GM19438 (cell line): ENCODE data around the gene ZNF175.
"Not testable (repeated sequence)": the region's sequence is repeated elsewhere in the genome, so short reads cannot be mapped to it uniquely, and the experiment has no call there.

Experiments used
- ATAC-seq: cut with Tn5 transposase; IDR thresholded peaks from one replicate; pipeline ENCODE4 v1.9.1; 2021; ENCODE audit warnings: low read depth; ENCODE audit not compliant: unreplicated experiment

Gene ZNF175

DNA sequence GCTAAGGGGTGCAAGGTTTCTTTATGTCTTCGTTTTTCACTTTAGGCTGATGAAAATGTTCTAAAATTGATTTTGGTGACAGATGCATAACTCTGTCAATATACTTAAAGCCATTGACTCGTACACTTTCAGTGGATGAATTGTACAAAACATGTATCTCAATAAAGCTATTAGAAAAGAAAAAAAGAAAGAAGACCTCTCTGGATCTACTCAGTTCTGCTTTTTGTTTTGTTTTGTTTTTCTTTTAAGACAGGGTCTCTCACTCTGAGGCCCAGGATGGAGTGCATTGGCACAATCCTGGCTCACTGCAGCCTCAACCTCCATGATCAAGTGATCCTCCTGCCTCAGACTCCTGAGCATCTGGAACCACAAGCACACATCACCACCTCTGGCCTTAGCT, 55.6 kb downstream of the ZNF175 start:
- ATAC-seq = no peak

DNA sequence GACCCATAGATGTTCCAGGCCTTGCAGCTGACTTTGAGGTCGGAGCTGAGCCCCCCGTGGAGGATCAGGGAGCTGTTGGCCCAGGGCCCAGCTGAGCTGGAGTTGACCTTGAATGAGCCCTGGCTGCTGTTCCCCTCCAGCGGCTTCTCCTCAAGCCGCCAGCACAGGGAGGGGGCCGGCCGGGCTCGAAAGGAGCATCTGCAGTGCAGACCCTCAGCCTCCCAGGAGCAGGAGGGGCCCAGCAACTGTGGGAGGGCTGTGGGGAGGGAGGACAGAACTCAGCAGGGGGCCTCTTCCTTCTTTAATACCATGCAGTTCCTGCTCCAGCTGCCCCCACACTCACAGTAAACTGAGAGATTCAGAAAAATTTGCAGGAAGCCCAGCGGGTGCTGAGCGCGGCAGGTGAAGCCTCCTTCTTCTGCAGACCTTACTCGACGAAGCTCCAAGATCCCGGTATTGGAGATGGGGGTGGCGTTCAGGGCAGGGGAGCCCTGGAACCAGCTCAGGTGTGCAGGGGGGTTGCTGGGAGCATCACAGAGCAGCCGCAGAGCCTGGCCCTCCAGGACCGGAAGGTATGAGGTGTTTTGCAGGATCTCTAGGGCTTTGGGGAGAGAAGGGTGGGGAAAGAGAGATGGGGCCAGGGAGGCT, 56.5 kb downstream of the ZNF175 start:
- no peak for ATAC-seq

DNA sequence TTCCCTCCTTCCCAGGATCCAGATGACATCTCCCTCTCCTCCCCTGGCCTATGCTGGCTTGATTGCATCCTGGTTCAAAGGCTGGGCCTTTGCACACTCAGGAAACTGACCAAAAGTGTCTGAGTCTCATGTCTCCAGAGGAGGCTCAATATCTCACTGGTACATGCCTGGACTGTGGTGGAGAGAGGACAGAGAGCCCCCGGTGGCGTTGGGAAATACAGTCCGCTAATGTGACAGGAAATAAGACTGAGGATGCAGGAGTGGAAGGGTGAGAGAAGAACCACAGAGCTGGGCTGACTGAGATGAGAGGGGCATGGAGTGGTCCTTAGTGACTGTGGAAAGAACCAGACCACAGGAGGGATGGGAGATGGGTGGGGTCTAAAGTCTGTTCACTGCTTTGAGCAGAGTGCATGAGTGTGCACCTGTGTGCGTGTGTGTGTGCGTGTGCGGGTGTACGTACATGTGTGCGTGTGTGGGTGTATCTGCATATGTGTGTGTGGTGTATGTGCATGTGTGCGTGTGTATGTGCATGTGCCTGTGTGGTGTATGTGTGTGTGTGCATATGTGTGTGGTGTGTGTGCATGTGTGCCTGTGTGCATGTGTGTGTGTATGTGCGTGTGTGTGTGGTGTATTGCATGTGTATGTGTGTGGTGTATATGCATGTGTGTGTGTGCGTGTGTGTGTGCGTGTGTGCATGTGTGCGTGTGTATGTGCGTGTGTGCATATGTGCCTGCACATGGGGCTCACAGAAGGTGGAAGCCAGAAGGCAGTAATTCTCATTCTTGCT, 57.3 kb downstream of the ZNF175 start:
- ATAC-seq = no peak

DNA sequence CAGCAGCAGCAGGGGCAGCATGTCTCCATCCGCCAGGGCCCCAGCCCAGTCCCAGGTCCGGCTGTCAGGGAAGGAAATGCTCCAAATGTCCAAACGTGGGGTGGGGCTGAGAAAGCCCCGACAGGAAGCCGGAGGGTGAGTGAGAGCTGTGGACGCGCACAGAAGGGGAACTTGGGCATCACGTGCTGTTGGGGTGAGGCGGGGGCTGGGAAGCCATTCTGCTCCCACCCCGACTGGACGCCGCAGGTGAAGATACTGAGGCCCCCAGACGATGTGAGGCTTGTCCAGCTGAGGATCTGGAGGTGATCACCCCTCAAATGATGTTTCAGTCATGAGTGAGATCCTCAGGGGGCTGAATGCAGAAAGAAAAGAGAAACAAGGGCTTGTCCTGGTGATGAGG, 59.2 kb downstream of the ZNF175 start, which contains the start of gene SIGLEC5:
Gene SIGLEC5, minus strand, starts transcription at position 87 of the 400 bp plus-strand sequence. Its CDS starts 66 bp downstream, at position 21.
- not testable (repeated sequence) for ATAC-seq

DNA sequence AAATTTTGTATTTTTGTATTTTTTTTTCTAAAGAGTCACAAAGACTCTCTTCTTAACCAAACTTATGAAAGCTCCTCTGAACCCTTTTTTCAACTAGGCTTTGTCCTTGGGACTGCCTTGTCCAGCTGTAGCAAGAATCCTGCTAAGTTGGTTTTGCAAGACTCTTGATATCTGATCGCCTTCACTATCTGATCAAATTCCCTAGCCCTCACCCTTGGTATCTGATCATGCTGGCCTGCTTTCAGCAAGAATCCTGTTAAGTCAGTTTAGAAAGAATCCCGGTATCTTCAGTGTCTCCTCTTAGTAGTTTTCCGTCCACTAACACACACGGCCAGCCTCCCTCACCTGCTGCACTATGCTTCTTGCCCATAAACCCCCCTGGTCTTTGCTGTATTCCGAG, 61.0 kb downstream of the ZNF175 start:
- ATAC-seq = no peak

DNA sequence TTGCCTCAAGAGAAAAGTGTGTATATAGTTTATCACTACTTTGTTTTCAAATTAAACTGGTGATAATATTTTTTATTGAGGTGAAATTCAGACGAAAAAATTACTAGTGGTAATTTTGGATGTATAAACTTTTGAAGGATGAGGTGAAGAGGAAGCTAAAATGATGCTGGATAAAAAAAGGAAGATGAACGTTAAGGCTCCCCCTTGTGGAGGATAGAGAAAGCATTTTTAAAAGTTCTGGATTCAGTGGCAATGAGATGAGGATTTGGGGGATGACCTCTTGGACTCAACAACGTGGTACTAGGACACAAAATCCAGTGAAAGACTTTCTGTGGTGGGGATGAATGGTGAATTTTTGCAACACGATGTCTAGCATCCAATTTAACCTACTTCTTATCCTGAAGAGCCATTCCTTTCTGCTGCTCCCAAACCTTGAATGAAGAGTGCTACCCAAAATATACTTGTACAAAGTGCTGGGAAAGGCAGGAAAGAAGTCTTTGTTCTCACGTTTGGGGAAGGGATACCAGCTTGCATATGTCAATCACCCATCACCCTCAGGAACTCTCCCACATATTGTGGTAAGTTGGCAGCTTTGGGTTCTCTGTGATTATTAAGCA, 66.4 kb downstream of the ZNF175 start:
- no peak for ATAC-seq

DNA sequence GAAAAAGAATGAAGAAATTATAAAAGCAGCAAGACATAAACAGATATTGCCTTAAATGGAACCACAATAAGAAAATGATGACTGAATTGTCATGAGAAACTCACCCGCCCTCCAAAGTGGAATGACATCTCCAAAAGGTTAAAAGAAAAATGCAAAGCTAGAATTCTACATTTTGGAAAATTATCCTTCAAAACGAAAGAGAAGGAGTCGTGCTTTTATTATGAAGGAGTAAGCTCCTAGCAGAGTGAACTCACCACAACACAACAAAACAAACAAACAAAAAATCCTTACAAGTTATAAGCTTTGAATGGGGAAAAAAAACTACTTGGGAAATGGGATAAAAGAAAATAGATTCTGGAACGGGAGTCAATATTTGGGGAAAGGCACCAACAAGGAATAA, 68.8 kb downstream of the ZNF175 start:
- ATAC-seq = no peak

DNA sequence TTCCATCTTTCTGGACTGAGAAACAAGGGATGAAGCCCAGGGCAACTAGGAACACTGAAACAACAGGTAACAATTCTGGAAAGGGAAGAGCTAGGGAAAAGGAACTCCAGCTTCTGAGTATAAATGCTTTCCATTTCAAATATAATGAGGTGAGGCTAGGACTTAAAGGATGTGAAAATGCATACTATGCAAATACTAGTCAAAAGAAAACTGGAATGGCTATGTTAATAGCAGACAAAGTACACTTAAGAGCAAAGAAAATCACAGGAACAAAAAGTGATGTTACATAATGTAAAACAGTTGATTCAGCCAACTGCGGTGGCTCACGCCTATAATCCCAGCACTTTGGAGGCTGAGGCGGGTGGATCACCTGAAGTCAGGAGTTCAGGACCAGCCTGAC, 69.3 kb downstream of the ZNF175 start:
- no peak for ATAC-seq

DNA sequence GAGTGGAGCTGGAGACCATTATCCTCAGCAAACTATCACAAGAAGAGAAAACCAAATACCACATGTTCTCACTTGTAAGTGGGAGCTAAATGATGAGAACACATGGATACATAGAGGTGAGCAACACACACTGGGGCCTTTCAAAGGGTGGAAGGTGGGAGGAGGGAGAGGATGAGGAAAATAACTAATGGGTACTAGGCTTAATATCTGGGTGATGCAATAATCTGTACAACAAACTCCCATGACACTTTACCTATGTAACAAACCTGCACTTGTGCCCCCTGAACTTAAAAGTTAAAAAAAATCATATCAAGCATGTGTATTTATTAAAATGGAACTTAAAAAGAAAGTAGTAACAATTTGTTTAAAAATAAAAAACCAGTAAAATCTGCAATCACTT, 70.6 kb downstream of the ZNF175 start:
- no peak for ATAC-seq
